HG03135 (cell line): ENCODE results near the gene RFWD3.

Experiments used
- ATAC-seq: cut with Tn5 transposase; IDR thresholded peaks from one replicate; pipeline ENCODE4 v1.9.1; 2021; ENCODE audit warnings: mild to moderate bottlenecking, moderate library complexity; ENCODE audit not compliant: unreplicated experiment

The RFWD3 gene

DNA sequence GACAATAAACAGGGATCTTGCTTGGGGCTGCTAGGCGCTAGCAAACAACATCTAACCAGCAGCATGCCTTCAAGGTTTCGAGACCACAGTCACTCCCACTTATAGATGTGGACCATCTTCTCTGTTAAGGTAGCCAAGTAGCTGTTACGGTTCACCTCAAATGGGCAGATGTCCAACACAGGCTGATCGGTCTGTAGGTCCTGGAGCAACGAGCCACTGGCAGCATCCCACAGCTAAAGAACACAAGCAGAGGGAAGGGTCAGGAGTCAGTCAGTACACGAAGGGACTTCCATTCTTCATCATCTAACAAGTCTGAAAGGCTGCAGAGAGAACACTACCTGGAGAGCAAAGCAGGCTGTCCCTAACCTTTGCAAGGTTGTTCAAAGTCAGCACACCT, 42.8 kb downstream of the RFWD3 start:
- ATAC-seq: no peak

DNA sequence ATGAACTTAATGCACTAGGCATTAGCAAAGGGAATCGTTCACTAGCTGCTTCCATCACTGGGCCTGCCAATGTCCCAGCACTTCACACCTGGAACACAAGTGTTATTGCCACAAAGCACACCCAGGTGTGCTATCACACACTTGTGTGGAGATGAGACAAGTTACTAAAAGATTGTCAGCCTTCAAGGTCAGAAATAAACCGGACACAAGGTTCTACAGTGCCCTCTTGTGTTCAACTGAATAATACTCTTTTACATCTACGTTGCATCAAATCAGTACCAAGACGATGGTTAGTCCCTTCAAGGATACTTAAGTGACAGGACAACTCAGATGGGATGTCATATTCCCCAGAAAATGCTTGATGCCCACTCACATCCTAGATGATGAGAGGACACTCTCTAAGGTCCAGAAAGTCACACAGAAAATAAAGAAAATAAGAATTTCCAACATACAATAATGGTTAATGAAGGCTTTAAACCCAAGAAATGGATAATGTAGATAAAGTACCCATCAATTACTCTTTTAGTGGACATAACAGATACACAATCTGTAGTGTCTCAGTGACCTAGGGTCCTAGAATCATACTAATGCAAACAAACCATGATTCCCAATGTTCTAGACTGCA, 43.4 kb downstream of the RFWD3 start:
- no peak for ATAC-seq

DNA sequence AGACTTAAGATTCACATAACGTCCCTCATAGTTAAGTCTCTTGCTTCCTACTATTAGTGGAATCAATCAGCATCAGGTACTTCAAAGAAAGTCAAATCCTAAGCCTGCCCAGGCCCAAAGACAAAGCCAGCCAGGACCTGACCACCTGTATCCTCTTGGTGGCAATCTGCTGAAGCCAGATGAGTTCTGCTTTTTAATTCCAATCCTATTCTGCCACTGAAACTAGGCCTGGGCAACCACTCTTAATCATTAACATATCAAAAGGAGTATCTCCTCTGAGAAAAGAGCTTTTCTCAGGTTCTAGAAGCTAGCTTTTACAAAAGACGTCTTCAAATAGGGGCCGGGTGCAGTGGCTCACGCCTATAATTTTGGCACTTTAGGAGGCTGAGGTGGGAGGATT, 44.7 kb downstream of the RFWD3 start:
- no peak for ATAC-seq

DNA sequence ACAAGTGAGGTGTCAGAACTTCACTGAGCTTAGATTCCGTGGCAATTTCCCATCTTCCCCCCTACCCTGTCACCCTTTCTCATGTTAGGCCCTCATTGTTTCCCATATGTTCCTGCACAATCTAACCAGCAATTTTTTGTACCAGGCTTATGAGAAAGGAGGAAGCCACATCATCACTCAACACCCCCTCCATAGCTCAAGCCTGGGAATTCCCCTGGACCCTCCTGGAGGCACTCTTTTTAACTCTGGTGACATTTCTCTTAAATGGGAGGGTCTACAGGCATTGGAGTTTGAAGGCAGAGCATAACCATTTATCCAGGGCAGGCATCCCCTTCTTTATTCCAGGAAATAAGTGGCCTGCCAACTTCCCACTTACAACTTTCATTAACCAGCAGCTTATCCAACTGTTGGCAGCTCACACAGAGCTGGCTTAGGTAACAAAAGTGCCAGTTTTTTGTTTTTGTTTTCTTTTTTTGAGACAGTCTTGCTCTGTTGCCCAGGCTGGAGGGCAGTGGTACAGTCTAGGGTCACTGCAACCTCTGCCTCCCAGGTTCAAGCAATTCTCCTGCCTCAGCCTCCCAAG, 49.4 kb downstream of the RFWD3 start:
- no peak for ATAC-seq

DNA sequence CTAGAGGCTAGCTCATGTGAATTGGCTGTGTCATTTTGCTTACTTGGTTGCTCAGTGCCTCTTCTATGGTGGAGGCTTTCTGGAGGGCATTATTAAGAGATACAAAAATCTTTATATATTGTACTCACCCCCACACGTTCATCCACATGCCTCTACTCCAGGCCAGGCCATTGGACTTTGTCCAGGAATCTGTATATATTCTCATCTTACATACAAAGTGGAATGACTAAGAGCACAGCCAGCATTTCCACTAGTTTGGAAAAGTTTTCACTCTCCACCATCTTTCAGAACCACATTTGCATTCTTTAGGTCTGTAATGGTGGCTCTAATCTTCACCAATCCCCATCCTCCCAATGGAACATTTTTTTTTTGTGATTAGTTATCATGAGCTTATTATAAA, 55.0 kb downstream of the RFWD3 start:
- no peak for ATAC-seq

DNA sequence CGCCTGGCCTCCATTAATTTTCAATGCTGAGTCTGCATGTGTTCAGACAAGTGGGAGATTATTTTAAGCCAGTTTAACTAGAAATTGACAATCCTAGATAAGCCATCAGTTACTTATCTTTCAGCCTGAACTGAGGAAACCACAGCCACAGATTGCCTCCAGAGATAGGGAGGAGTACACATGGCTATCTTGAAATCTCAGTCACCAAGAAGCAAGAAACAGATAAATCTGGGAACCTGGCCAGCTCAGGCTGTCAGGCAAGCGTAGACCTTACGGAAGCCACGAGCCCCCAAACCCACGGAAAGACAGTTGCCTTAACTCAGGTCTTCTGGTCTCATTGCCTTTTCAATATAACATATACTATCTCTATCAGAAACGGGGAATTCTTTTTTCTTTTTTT, 57.7 kb downstream of the RFWD3 start:
- no peak for ATAC-seq

DNA sequence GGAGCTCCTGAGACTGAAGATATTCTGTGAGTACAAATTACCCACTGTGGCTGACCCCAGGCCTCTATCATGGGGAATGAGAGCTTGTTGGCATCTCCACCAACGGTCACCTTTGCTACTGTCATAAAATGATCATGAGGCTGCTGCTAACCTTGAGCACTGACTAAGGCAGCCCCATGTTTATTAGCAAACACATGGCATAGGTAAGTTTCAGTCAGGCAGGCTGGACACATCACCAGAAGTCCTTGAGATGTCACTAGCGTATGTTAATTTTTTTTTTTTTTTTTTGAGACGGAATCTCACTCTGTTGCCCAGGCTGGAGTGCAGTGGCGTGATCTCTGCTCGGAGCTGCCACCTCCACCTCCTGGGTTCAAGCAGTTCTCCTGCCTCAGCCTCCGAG, 58.3 kb downstream of the RFWD3 start:
- ATAC-seq: no peak

DNA sequence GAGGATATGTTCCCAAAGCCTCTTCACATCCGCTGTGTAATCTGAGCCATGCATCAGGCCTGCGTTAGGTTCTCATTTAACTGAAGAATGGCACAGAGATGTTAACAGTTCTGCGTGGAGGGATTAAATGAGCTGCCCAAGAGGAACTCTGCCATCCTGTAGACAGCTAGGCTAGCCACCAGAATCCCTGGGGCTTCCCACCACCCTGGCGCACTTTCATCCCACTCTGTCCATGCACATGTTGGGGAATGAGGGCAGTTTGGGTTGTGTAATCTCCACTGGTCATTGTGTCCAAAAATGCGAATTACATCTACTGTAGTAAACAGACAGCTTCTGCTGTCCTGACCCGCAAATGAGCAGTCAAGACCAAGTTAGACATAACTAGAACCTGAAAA, 58.7 kb downstream of the RFWD3 start:
- ATAC-seq: no peak

DNA sequence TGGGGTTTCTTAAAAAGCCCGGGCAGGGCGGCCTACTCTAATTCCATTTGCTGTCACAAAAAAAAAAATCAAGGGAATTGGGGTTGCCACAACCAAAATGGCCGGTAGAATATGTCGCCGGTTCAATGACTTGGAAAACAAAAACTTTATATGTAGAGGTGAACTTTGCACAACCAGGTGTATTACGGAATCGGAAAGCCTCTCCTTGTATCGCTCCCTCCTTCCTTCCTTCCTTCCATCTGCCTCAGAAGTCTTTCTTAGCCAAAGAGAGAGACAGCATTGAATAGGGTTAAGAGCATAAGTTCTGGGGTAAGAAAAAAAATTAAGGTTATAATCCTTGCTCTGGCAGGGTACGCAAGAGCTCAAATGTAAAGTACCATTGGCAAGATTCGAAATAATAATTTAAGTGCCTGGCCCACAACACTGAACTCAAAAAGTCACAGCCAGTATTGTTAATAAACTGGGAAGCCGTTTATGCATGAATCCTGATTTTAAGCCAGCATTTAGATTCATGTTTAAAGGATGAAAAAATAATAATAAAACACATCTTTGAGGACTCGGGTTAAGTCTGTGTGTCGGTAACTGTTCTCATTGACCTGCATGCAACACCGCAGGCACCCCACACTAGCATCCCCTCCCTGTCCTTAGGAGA, 59.2 kb downstream of the RFWD3 start:
- ATAC-seq: peak; percentile 29

DNA sequence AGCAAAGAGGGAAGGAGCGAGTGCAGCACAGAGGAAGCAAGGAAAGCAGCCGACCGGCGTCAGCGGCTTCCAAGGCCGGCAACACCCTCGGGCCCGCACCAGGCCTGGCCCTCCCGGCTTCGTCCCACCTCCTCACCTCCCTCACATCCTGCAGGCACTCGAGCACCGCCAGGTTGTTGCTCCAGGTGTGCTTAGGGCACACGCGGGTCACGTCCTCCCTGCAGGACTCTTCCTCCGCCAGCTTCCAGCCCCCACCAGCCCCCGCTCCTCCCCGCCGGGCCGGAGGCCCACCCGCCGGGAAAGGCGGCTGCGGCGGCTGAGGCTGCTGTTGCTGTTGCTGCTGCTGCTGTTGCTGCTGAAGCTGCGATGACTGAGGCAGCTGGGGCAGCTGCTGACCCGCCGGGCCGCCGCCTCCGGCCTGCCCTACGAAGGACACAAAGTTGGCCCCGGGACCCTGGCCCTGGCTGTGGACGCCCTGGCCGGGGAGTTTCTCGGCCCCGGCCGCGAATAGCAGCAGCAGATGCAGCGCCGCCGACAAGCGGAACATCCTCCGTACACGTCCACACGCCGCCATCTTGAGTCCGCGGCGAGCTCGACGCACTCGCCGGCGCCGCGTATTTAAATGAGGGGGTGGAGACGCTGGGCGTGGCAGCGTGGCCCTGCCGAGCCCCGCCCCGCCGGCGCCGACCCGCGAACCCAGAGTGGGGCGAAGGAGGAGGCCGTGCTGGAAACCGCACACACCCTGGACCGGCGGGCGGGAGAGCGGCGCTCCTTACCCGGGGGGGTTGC, 60.0 kb downstream of the RFWD3 start, which contains the start of gene GLG1:
TSS of gene GLG1 (minus strand) at position 594 of the 789 bp plus-strand sequence. CDS start at position 574, 20 bp downstream.
- peak; percentile 96 for ATAC-seq

DNA sequence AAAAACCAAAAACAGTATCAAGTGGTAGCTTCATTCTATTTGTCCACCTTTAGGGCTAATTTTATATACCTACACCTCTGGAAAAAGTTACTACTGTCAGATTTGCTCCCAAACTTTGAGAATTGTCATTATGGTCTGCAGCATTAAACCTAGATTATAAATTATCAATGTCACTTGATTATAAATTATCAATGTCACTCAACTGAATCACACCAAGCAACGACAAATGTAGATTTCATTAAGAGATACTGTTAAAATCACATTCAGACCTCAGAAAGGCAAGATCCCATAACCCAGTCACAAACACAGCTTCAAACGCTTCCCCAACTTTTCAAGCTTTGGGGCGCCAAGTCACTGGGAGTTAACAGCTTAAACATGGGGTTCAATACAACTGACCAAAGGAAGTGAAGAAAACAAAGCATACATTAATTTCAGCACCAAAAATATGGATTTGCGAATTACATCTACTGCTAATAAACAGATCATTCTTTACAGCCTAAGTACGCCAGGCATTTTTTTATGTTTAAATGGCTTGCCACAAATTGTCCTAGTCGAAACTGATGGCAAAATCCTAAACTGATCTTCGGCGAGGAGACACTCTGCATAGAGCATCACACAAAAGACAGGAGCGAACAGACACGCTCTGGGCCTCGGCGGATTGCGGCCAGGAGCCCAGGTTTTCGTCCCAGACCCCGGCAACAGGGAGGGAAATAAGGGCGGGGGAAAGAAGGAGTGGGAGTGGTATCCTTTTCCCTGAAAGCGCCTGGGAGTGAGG, 60.7 kb downstream of the RFWD3 start:
- ATAC-seq: no peak

DNA sequence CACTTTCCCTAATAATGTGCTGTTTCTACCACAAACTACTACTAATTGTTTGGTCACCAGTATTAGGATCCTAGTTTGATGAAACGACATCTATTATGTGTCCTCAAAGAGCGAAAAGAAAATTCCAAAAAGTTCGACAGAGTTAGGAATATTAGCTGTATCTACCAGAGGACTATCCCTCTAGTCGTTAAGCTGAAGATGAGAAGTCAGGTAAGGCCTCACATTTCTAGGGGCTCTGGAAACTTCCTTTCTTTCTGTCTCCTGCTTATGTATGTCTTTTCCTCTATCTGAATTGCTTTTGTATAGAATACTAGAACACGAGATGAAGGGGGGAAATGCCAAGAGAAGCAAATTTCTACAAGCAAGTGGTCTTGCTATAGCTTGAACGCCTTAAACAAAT, 61.3 kb downstream of the RFWD3 start:
- no peak for ATAC-seq

DNA sequence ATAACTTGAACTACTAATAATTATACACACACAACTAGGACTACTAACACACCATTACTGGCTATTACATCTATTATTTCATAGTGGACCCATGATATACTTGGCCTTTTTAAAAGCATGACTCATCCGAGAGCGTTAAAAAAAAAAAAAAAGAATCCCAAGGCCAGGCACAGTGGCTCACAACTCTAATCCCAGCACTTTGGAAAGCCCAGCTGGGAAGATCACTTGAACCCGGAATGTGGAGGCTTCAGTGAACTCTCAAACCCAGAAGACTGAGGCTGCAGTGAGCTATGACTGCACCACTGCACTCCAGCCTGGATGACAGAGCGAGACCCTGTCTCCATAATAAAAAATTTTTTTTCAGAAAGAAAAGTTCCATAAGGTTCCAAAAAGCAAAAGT, 62.8 kb downstream of the RFWD3 start:
- no peak for ATAC-seq

DNA sequence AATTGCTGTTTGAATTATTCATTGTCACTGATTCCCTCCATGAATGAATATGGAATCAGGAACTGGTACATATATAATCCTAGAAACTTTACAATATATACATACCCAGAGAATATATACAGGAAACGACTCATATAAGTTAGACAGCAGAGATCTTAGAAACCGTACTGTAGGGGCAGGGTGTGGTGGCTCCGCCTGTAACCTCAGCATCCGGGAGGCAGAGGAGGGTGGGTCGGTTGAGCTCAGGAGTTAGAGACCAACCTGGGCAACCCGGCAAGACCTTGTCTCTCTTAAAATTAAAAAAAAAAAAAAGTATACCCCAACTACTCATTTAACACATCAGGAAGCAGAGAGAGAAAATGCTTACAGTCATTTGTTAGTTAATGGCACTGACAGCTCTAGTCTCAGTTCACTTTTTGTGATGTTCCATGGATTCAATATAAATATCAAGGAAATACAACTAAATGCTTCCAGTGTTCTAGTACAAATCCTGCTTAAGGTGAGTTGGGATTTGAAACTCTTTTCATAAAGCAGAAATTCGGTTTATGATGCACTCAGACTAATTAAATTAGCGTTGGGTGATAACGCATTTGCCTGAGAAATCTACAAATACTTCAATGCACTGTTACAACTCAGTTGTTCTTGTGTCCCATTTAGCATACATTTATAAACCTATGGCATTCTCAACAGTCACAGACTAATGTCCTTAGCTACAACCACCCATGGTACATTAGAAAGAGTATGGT, 65.4 kb downstream of the RFWD3 start:
- peak; percentile 49 for ATAC-seq

DNA sequence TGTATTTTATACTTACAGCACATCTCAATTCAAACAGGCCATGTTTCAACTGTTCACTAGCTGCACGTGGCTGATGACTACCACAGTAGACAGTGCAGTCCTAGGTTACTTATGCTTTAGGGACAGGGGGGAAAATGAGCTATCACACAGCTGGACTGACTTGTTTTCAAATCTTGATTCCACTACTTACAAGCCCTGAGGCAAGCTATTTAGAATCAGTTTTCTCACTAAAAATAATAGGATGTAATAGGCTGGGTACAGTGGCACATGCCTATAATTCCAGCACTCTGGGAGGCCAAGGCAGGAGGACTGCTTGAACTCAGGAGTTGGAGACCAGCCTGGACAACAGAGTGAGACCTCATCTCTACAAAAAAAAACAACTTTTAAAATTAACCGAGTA, 70.1 kb downstream of the RFWD3 start:
- ATAC-seq: no peak

DNA sequence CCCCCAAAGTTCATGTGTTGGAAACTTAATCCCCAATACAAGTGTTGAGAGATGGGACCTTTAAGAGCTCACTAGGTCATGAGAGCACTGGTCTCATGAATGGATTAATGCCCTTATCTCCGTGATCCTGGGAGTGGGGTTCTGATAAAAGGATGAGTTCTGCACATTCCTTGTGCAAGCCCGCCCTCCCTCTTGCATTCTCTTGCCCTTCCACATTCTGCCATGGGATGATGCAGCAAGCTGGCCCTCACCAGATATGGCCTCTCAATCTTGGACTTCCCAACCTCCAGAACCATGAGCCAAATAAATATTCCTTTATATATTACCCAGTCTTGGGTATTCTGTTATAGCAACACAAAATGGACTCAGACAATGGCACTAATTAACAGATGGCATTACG, 73.8 kb downstream of the RFWD3 start:
- ATAC-seq: no peak

DNA sequence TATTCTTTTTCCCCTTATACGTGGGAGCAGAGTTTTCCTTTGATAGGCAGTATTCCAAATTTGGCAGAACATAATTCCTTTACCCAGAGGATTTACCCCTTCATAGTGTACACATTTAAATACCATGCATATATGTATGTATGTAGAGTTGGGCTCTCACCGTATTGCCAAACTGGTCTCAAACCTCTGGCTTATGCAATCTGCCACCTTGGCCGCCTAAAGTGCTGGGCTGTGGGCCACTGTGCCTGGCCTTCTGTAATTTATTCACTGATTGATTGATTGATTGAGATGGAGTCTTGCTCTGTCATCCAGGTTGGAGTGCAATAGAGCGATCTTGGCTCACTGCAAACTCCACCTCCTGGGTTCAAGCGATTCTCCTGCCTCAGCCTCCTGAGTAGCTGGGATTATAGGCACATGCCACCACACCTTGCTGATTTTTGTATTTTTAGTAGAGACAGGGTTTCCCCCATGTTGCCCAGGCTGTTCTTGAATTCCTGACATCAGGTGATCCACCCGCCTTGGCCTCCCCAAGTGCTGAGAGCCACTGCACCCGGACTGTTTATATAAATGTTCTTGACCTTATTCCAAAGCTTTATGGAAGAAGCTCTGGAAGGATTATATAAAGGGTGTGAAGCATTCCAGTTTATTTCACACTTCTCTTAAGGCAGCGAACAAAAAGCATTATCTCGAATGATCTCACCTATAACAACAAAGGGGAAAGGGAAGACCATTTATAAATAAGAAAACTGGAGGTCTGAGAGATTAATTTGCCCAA, 74.6 kb downstream of the RFWD3 start:
- ATAC-seq: no peak

DNA sequence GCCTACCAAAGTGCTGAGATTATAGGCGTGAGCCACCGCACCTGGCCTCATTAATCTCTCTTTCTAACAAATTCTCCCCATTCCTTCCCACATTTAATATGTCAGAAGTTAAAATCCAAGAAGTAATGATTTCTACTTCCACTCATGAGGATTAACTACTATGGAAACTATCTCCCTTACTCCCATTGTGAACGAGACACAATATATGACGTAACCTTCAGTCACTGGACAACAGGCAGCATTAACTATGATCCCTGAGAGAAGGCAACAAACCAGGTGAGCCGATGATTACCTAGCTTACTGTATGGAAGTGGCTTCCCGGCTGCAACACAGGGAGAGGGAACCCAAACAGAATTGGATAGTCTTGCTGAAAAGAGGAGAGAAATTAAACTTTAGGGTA, 79.7 kb downstream of the RFWD3 start:
- ATAC-seq: no peak

DNA sequence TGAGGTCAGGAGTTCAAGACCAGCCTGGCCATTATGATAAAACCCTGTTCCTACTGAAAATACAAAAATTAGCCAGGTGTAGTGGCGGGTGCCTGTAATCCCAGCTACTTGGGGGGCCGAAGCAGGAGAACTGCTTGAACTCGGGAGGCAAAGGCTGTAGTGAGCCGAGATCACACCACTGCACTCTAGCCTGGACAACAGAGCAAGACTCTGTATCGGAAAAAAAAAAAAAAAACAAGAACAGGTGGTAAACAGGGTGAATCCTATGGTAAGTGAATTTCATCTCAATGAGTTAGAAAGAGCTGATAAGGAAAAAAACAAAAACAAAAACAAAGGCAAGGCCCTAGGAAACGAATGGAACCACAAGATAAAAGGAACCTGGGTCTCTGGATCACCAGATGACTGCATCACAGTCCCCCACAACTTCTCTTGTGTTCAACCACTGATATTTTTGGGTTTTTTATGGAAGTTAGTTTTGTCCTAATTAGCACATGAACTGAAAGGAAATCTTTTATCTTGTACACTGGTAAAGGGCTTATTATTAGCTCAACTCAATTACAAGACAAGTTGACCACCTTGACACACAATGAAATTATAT, 80.7 kb downstream of the RFWD3 start:
- ATAC-seq: no peak
